ENCODE data around the gene CPLANE2.
"Not testable (repeated sequence)": the region's sequence is repeated elsewhere in the genome, so short reads cannot be mapped to it uniquely, and the experiment has no call there.

Gene CPLANE2

DNA sequence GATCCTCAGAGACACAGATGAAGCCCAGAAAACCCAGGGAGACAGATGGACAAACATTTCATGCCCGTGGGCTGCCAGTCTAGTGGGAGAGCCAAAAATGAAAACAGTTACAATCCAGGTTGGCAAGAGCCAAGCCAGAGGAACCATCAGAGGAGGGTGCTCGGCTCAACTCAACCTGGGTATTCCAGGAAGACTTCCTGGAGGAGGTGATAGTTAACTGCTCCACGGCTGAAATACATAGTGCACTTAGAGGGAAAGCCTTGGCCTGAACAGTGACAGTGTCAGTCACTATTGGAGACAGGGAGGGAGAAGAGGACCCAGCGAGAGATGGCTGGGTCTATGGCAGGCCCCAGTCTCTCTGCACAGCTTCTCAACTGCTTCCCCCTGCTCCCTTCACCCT lies 26.4 kb downstream of the CPLANE2 start:
- no peak for DNase-seq

DNA sequence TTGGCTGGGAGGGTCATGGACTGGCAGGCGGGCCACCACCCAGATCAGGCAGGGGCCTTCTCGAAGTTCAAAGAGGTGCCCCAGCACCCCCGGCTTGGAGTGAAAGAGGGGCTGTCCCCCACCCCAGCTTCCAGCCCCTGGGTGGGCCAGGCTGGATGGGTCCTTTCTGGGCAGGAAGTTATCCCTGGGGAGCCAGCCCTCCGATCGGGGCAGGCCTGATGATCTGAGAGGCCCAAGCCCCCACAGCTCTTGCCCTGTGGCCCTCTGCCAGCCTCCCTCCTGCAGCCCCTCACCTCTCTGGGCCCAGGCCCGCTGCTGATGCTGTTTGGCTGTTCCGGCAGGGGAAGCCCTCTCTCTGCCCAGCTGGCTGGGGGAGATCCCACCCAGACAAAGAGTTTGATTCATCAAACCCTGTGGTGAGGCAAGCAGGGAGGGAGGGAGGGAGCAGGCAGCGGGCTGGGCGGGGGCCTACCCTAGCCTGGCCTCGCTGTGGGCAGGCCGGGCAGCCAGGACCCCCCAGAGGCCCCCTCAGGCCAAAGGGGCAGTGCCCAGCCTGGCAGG lies 27.1 kb downstream of the CPLANE2 start:
- DNase-seq = peak in 31 of 51 donors; percentile 11 to 69 (median 37)

- no peak for DNase-seq
Observed at GRCh38 chr1:16209132-16209846, 27.7 kb downstream of the CPLANE2 start.

GRCh38 chr1:16208270-16208987 lies 28.6 kb downstream of the CPLANE2 start:
- no peak for DNase-seq

- no peak for DNase-seq
Observed at GRCh38 chr1:16207318-16208269, 29.4 kb downstream of the CPLANE2 start.

GRCh38 chr1:16206547-16207317 lies 30.3 kb downstream of the CPLANE2 start:
- peak; percentile 20 to 95 (median 83) for DNase-seq

- DNase-seq = peak in 3 of 51 donors; percentile 11 to 43 (median 42)
Observed at GRCh38 chr1:16205891-16206546, 31.0 kb downstream of the CPLANE2 start.

DNA sequence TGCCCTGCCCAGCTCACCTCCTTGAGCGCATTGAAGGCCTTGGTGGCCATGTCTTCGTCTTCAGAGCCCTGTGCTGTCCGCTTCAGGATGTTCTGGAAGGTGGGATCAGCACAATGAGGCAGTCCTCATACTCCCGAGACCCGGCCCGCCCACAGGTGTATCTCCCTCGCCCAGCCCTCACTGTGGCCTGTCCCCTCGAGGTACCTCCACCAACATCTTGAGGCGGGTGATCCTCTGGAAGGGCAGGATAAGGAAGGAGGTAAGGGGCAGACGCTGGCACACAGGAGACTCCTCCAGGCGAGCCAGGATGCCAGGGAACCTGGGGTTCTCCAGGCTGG lies 31.7 kb downstream of the CPLANE2 start:
- no peak for DNase-seq

DNA sequence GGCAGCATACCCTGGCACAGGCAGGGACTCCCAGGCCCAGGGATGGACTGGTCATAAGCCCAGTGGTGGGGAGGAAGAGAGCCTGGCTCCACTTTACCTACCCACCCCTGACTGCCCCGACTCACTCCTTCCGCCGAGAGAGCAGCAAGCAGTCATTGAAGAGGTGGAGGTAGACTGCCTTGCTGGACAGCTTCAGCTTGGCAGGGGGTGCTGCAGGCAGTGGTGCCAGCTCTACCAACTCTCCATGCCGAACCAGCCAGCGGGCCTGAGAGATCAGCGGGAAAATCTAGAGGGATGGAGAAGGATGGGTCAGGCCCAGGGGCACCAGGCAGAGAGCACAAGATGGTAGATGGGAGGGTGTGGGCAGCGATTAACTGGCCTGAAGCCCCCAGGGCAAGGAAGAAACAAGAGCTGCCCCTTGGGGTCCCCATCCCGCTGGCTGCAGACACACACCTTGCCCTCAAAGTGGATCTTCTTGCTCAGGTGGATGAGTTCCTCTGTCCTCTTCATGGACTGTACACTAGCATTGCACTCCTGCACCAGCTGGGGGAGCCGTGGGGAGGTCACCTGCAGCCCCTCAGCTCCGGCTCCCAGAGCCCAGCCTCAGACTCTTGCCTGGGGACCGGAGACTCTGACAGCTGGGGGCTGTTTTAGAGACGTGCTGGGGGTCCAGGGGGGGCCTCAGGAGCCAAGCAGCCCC lies 32.2 kb downstream of the CPLANE2 start:
- DNase-seq = no peak

DNA sequence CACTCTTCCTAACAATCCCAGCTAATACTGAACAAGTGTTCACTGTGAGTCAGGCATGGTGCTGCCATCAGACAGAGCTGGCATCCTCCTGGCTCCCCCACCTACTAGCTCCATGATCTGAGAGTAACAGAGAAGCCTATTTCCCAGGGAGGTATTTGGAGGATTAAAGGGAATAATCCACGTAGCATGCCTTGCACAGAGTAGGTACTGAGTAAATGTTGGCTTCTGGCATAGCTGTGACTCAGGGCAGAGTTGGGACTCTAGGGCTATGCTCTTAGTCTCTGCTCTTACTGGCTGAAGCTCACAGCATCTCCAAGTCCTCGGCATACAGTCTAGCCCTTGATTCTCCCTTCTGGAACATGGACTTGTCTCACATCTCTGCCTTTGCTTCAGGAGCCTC lies 32.8 kb downstream of the CPLANE2 start:
- DNase-seq = no peak

DNA sequence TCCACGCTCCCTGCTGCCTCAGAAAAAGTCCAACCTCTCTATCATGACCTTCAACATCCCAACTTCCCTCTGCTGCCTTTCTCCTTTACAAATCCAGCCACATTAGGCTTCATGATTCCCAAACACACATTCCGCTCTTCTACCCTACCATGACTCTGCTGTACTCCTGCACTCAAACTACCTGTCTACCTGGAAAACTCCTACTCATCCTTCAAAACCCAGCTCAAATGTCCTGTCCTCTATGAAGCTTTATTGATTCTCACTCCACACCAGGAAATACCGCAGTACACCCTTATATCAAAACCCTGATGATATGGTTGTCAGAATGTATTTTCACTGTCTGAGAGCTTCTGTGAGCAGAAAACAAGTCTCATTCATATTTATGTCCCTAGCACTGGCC lies 33.4 kb downstream of the CPLANE2 start:
- DNase-seq = no peak

- DNase-seq = no peak
Observed at GRCh38 chr1:16202281-16203210, 34.4 kb downstream of the CPLANE2 start.

GRCh38 chr1:16199700-16200099 lies 37.3 kb downstream of the CPLANE2 start:
- DNase-seq = no peak

DNA sequence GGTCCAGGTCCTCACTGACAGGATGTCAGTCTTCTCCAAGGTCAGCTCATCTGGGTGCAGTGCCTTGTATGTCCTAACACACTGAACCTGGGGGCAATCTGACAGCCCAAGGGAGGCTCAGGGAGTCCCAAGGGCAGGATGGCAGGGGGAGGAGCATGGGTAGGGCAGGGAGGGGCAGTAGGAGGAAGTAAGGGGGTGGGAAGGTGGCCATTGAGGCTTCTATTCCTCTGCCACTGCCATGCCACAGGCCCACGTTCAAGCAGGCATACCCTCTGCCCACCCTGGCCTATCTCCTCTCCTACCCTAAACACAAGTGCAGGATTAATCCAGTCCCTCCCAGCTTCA lies 37.9 kb downstream of the CPLANE2 start:
- DNase-seq = no peak

GRCh38 chr1:16198444-16199156 lies 38.4 kb downstream of the CPLANE2 start:
- DNase-seq = no peak

GRCh38 chr1:16196874-16197273 lies 40.1 kb downstream of the CPLANE2 start:
- DNase-seq = no peak

DNA sequence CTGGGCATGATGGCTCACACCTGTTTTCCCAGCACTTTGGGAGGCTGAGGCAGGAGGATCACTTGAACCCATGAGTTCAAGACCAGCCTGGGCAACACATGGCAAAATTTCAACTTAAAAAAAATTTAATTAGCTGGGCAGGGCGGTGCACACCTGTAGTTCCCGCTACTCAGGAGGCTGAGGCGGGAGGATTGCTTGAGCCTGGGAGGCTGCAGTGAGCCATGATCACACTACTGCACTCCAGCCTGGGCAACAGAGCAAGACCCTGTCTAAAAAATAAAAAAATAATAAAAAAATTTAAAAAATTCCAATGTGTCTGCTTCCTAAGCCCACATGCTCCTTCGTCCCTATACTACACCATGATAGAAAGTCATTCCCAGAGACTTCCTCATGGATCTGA lies 40.8 kb downstream of the CPLANE2 start:
- not testable (repeated sequence) for DNase-seq

GRCh38 chr1:16195518-16195905 lies 41.5 kb downstream of the CPLANE2 start:
- no peak for DNase-seq
